HepG2 (cell line): ENCODE results near the gene STK32C. TPM values are rescaled to one million over a fixed set of nuclear protein-coding genes. Genes with fewer than 3 reads are reported as not detected.

Source experiments
- ATAC-seq: fragments of 200-7000 bp; cut with Tn5 transposase; 3 replicates; pipeline ENCODE4 v1.9.1; 2020; ENCODE audit warnings: mild to moderate bottlenecking, moderate library complexity
- BruUV-seq: library from RNA; stranded (reverse); fragments of 400-500 nt; replicated peaks from 2 replicates; lab custom pipeline; 2021; lab: Mats Ljungman, UMichigan
- CTCF ChIA-PET: fragments of 300-600 bp; formaldehyde crosslinking; extraction: SDS; loops from one replicate; lab custom pipeline; 2021; ENCODE audit warnings: low total read pairs, inconsistent platforms, low intra/inter-chr PET ratio; lab: Yijun Ruan, JAX
- POLR2A ChIA-PET: fragments of 350-600 bp; sonication (Branson Sonifier 250); formaldehyde crosslinking; loops from one replicate; lab custom pipeline; 2020; ENCODE audit warnings: antibody characterized with exemption, inconsistent platforms; lab: Yijun Ruan, JAX
- DNase-seq: peaks from one replicate; pipeline ENCODE4 v3.0.0-alpha.2; 2015; ENCODE audit warnings: low spot score
- FAIRE-seq: peaks from 3 replicates; lab custom pipeline; 2011; peaks lifted over from hg19 to GRCh38; lab: Jason Lieb, UNC
- H2AFZ ChIP-seq: one replicate; pipeline ENCODE4 v1.6.1; 2011; ENCODE audit warnings: low read length, inconsistent platforms
- H3K27ac ChIP-seq: fragments of 300-600 bp; 3 replicates; pipeline ENCODE4 v1.8.0; 2011; ENCODE audit warnings: mixed run types, mild to moderate bottlenecking, mixed read lengths, low read length, inconsistent platforms; ENCODE audit not compliant: insufficient read depth; ENCODE audit errors: extremely low read length
- H3K27me3 ChIP-seq, 2 experiments: fragments of 200-600 bp in 1 of 2; 2 replicates in 1 of 2; 3 replicates in 1 of 2; pipeline versions ENCODE4 v1.6.0 to v1.8.0; 2011; ENCODE audit warnings: low read length in 2 of 2, mild to moderate bottlenecking in 2 of 2, moderate library complexity in 2 of 2, inconsistent platforms in 1 of 2; ENCODE audit not compliant: insufficient read depth in 2 of 2, control insufficient read depth in 1 of 2
- H3K36me3 ChIP-seq, 2 experiments: fragments of 200-600 bp in 1 of 2; replicated peaks in 1 of 2; 2 replicates in 1 of 2; 3 replicates in 1 of 2; pipeline versions ENCODE4 v1.5.1 to v1.8.0; 2011; ENCODE audit warnings: low read length in 2 of 2, inconsistent platforms in 1 of 2; ENCODE audit not compliant: insufficient read depth in 2 of 2, control insufficient read depth in 1 of 2
- H3K4me1 ChIP-seq: 2 replicates; pipeline ENCODE4 v1.5.1; 2012; ENCODE audit warnings: low read length, inconsistent platforms; ENCODE audit not compliant: insufficient read depth
- H3K4me2 ChIP-seq: 2 replicates; pipeline ENCODE4 v1.6.0; 2011; ENCODE audit warnings: low read depth, low read length, inconsistent platforms
- H3K4me3 ChIP-seq, 3 experiments: fragments of 200-600 bp in 1 of 3; sonication (generic), shearing (Covaris generic) in 1 of 3; replicated peaks in 1 of 3; 2 replicates each; pipeline ENCODE4 v1.5.1; 2011 to 2016; ENCODE audit warnings: low read length in 3 of 3, inconsistent platforms in 2 of 3, low read depth in 2 of 3, mild to moderate bottlenecking in 2 of 3, control low read depth in 1 of 3, mixed read lengths in 1 of 3; ENCODE audit not compliant: insufficient read depth in 1 of 3
- H3K79me2 ChIP-seq: one replicate; pipeline ENCODE4 v1.6.1; 2011; ENCODE audit warnings: low read length, inconsistent platforms; ENCODE audit not compliant: insufficient read depth
- H3K9ac ChIP-seq: 2 replicates; pipeline ENCODE4 v1.6.0; 2011; ENCODE audit warnings: mild to moderate bottlenecking, low read depth, low read length, inconsistent platforms; ENCODE audit not compliant: insufficient read depth
- H3K9me3 ChIP-seq: 2 replicates; pipeline ENCODE4 v1.5.1; 2012; ENCODE audit warnings: mild to moderate bottlenecking, low read length
- H4K20me1 ChIP-seq: 2 replicates; pipeline ENCODE4 v1.6.0; 2011; ENCODE audit warnings: inconsistent platforms, mild to moderate bottlenecking, low read length, moderate library complexity; ENCODE audit not compliant: insufficient read depth
- ATF5 ChIP-seq: sonication (generic); formaldehyde crosslinking; IDR thresholded peaks from 2 replicates; pipeline ENCODE4 v1.4.0; 2020; ENCODE audit warnings: mild to moderate bottlenecking, low read depth, missing genetic modification reagents
- GPN1 ChIP-seq: sonication (generic); formaldehyde crosslinking; IDR thresholded peaks from 2 replicates; pipeline ENCODE4 v1.5.1; 2020; ENCODE audit warnings: missing genetic modification reagents, borderline replicate concordance
- ONECUT2 ChIP-seq: sonication (generic); formaldehyde crosslinking; IDR thresholded peaks from 2 replicates; pipeline ENCODE4 v1.4.0; 2020; ENCODE audit warnings: missing genetic modification reagents
- PATZ1 ChIP-seq: sonication (generic); formaldehyde crosslinking; IDR thresholded peaks from 2 replicates; pipeline ENCODE4 v1.4.0; 2020; ENCODE audit warnings: missing genetic modification reagents
- THYN1 ChIP-seq: sonication (generic); formaldehyde crosslinking; IDR thresholded peaks from 2 replicates; pipeline ENCODE4 v1.8.1; 2023; ENCODE audit warnings: low read depth, mild to moderate bottlenecking, moderate library complexity, missing genetic modification reagents, borderline replicate concordance
- ZNF160 ChIP-seq: sonication (generic); formaldehyde crosslinking; IDR thresholded peaks from 2 replicates; pipeline ENCODE4 v1.8.0; 2022; ENCODE audit warnings: mild to moderate bottlenecking, inconsistent platforms, missing genetic modification reagents
- ZNF337 ChIP-seq: sonication (generic); formaldehyde crosslinking; IDR thresholded peaks from 2 replicates; pipeline ENCODE4 v1.5.1; 2020; ENCODE audit warnings: missing genetic modification reagents, low read depth, mild to moderate bottlenecking, borderline replicate concordance
- ZNF367 ChIP-seq: sonication (generic); formaldehyde crosslinking; IDR thresholded peaks from 2 replicates; pipeline ENCODE4 v1.4.0; 2020; ENCODE audit warnings: missing genetic modification reagents, borderline replicate concordance
- ZNF546 ChIP-seq: sonication (generic); formaldehyde crosslinking; conservative IDR thresholded peaks from 2 replicates; pipeline ENCODE4 v1.8.1; 2023; ENCODE audit warnings: mild to moderate bottlenecking, missing genetic modification reagents
- ZNF557 ChIP-seq: sonication (generic); formaldehyde crosslinking; IDR thresholded peaks from 2 replicates; pipeline ENCODE4 v1.4.0; 2020; ENCODE audit warnings: missing genetic modification reagents
- WGBS: methylation state at CpG from one replicate; pipeline ENCODE4 v1.1.6; 2017; ENCODE audit warnings: low lambda C conversion rate; 5-methylcytosine and 5-hydroxymethylcytosine counted together
- in situ Hi-C: cut with HindIII; loops from 2 replicates; pipeline ENCODE4 v1.10.0; 2017; ENCODE audit warnings: low pct_unique_long_range_greater_than_20kb; ENCODE audit not compliant: extremely low pct_ligation_motif_present
- intact Hi-C: fragments of 100-400 bp; cut with micrococcal nuclease; formaldehyde crosslinking; loops from one replicate; pipeline ENCODE4 v1.10.0; 2022; ENCODE audit not compliant: unreplicated experiment
- polyA plus RNA-seq, 8 experiments: library from polyadenylated mRNA; depleted of rRNA in 3 of 8; stranded (reverse) in 7 of 8; unstranded in 1 of 8; fragments of >200 nt; fragmentation: Illumina TruSeq in 4 of 8; extraction: Trizol in 4 of 8; gene quantifications; 2 replicates each; pipeline versions ENCODE4 v1.2.1 to v1.2.3, GENCODE V29; 2011 to 2016; ENCODE audit warnings: low read depth in 4 of 8, missing spikeins in 1 of 8, mixed read lengths in 1 of 8; ENCODE audit not compliant: insufficient read depth in 1 of 8
- total RNA-seq, 5 experiments: library from RNA; depleted of rRNA; stranded (reverse); fragments of >200 nt; fragmentation: Illumina TruSeq; extraction: Trizol; gene quantifications; 2 replicates each; pipeline ENCODE4 v1.2.3, GENCODE V29; 2016; ENCODE audit warnings: low read depth in 1 of 5
- TF ChIP-seq, protein P1 (sequence below): IDR thresholded peaks from 2 replicates; pipeline ENCODE4 v1.6.1; 2012; ENCODE audit warnings: low read depth, low read length, improper control_type of control experiment

Gene STK32C
- total and polyA plus RNA-seq, 2 of the 13 experiments (the other 11 are each of a cell fraction or from before 2014, with no cell fraction given) = 10.9 to 19.4 TPM

- Histone ChIP-seq H3K79me2 (no peaks in the 10 kb centered on the region), H3K4me1 (no peaks in the 10 kb centered on the region), H3K9ac (no peak overlapping the region), H3K4me3 (no peak overlapping the region), H3K9me3 (peaks cover 12% of the 10 kb centered on the region), H3K27me3 (no peaks in the 10 kb centered on the region)
- ChIA-PET POLR2A (interaction anchor here (0.6 kb wide), 1 partner anchor 88 kb away, joined by 3 read pairs; the partner anchor contains the start of gene STK32C), CTCF (no interaction called here)
- no TSS peak for BruUV-seq
- in situ Hi-C loops = loop anchor here (5.0 kb wide), 2 partner anchors 127 to 232 kb away; no protein-coding TSS in a partner anchor
- no peak for TF ChIP-seq PATZ1
- TF ChIP-seq GPN1 (CRISPR knock-in tag) = no peak
- TF ChIP-seq ZNF367 (CRISPR knock-in tag) = no peak
- TF ChIP-seq, protein P1, sequence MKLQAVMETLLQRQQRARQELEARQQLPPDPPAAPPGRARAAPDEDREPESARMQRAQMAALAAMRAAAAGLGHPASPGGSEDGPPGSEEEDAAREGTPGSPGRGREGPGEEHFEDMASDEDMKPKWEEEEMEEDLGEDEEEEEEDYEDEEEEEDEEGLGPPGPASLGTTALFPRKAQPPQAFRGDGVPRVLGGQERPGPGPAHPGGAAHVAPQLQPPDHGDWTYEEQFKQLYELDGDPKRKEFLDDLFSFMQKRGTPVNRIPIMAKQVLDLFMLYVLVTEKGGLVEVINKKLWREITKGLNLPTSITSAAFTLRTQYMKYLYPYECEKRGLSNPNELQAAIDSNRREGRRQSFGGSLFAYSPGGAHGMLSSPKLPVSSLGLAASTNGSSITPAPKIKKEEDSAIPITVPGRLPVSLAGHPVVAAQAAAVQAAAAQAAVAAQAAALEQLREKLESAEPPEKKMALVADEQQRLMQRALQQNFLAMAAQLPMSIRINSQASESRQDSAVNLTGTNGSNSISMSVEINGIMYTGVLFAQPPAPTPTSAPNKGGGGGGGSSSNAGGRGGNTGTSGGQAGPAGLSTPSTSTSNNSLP = no peak
- no peak for TF ChIP-seq ONECUT2 (CRISPR knock-in tag)
- no peak for TF ChIP-seq ZNF337 (CRISPR knock-in tag)
- TF ChIP-seq ATF5 = no peak
- TF ChIP-seq ZNF546 (CRISPR knock-in tag) = no peak
- no peak for TF ChIP-seq ZNF160 (CRISPR knock-in tag)
- TF ChIP-seq THYN1 (CRISPR knock-in tag) = no peak
- no peak for TF ChIP-seq ZNF557
- TF ChIP-seq, all 625 proteins: peak for 0
- intact Hi-C loops = no loop called here
- H2AFZ ChIP-seq = no peak overlapping the region
- FAIRE-seq (no peak), DNase-seq (no peak), ATAC-seq (no peak)
- WGBS = 83% methylated on average over 9 of the region's 9 CpGs
- H3K4me2 ChIP-seq = no peak overlapping the region
- H3K36me3 ChIP-seq = no peaks in the 10 kb centered on the region
- H3K27ac ChIP-seq = no peak overlapping the region
- H4K20me1 ChIP-seq = no peaks in the 10 kb centered on the region
These were observed 87.7 kb downstream of the STK32C start for GRCh38 chr10:132220061-132220460.
